ENCODE measurements around the gene EGFL8.
"Not testable (repeated sequence)": the region's sequence is repeated elsewhere in the genome, so short reads cannot be mapped to it uniquely, and the experiment has no call there.

The EGFL8 gene

GRCh38 chr6:32185681-32186131 is 21.3 kb downstream of the EGFL8 start:
- DNase-seq, result peak; percentile 86

GRCh38 chr6:32186151-32186840 is 21.9 kb downstream of the EGFL8 start:
- not testable (repeated sequence) for DNase-seq

GRCh38 chr6:32187009-32187709 is 22.8 kb downstream of the EGFL8 start:
- DNase-seq, result no peak

GRCh38 chr6:32187725-32188380 is 23.5 kb downstream of the EGFL8 start:
- not testable (repeated sequence) for DNase-seq

GRCh38 chr6:32188381-32189068 is 24.1 kb downstream of the EGFL8 start:
- DNase-seq, result no peak

DNA sequence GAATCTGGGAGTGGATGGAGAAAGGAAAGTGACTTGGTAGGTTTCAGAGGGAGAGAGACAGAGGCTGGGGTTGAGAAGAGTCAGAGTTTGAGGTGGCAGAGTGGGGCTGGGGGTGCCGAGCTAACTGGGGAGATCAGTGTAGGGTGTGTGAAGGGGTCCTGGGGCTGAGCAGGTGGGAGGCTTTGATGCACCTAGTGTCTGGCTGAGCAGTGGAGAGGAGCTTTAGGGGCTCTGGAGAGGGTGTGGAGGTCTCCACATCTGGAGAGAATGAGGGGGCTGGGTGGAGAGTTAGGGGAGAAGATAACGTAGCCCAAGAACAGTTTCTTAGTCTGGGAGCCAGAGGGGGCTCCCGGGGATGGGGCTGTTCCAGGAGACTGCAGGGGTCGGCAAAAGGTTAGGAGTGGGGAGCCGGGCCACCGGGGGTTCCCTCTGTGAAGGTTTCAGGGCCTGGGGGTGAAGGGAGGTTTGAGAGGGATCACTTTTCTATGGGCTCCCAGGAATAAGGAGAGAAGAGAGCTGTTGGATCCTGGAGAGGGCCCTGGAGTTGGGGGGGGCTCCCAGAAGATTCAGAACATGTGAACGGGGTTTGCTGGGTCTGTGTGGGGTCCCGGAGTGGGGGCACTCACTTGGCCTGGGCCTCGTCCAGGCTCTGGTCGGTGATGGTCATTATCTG is 24.8 kb downstream of the EGFL8 start:
- DNase-seq, result no peak

GRCh38 chr6:32189742-32190053 is 25.3 kb downstream of the EGFL8 start:
- DNase-seq, result no peak

DNA sequence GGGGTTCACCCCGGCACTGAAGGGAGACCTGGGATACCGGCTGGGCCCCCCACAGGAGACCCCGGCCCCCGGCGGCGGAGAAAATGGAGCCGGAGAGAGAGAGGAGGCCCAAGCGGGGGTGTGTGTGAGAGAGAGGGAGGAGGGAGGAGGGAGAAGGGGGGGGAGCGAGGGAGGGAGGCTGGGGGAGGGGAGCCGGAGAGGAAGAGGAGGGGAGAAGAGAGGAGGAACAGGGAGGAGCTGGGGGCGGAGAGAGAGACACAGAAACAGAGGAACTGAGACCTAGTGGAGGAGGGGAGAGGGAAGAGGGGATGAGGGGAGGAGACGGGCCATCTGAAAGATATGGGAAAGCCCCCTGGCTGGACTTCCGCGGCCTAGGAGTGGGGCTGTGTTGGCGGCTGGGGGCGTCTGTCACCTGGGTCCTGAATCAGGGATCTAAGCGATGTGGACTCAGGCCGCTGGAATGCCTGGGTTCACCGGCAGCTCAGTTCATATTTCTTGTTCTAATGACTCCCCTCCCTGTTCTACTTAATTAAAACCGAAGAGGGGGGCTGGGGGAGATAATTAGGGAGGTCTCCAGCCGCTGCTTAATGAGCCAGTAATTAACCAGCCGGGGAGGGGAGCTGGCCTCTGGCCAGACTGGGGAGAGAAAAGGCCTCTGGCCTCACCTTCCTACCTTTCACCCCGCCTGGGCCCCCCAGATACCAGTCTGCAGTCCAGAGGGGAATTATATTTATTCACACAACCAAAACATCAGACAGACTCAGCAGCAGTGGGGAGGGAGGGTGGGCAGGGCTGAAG is 25.9 kb downstream of the EGFL8 start, which contains the start of gene PBX2:
PBX2 (minus strand) TSS at position 149 of the 798 bp plus-strand sequence. CDS start 287 bp downstream, outside the sequence.
- peak; percentile 82 for DNase-seq

DNA sequence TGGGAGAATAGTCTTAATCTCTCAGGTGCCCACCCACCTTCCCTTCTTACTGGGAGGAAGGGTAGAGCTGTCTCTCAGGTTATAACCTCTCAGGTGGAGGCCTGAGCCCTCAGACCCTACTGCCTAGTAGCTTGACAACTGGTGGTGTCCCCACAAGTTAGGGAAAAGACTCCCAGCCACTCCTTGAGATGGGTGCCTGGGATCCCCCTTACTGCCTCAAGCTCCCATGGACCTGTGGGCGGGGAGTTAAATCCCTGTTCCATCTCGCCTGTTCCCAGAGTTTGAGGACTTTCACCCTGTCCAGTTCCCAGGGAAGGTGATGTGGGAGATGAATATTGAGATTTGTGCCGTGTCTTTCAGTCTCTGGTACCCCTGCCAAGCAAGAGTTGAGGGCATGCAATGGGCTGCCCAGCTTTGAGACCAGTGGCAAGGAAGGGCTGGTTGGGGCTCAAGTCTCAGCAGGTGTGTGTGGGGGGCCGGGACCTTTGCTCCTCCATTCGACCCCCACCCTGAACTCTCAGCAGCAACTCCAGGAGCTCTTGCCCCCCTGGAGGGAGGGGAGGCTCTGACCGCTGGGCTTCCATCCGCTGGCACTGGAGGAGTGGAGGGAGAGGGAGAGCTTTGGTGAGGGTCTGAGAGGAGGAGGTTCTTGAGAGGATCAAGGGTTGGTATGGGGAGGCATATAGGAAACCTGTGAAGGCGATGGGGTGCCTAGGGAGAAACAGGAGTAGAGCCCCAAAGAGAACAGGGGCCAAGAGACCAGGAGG is 26.7 kb downstream of the EGFL8 start:
- DNase-seq, result no peak

- DNase-seq, result no peak
These were observed 27.6 kb downstream of the EGFL8 start for GRCh38 chr6:32191696-32192607.

- DNase-seq, result no peak
These were observed 28.2 kb downstream of the EGFL8 start, which contains the start of gene GPSM3 for GRCh38 chr6:32192608-32193039. Gene GPSM3, minus strand, starts transcription at chr6:32192643. Its CDS starts 130 bp downstream, at chr6:32192513.

DNA sequence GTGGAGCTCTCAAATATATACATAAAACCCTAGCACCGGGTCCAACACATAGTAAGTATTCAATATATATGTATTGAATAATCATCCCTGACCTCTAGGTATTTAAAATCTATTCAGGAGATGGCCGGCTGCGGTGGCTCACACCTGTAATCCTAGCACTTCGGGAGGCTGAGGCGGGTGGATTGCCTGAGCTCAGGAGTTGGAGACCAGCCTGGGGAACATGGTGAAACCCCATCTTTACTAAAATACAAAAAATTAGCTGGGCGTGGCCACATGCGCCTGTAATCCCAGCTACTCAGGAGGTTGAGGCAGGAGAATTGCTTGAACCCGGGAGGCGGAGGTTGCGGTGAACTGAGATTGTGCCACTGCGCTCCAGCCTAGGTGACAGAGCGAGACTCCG is 28.7 kb downstream of the EGFL8 start:
- DNase-seq, result not testable (repeated sequence)

DNA sequence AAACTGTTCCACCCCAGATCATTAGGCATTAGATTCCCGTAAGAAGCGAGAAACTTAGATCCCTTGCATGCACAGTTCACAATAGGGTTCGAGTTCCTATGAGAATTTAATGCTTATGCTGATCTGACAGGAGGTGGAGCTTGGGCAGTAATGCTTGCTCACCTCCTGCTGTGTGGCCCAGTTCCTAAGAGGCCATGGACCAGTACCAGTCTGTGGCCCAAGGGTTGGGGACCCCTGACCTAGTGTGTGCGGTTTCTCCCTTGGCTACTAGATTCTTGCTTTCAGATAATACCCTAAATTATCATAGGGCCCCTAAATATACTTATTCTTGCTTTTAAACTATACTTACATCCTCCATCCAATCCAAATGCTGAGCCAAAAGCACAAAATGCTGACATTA is 30.0 kb downstream of the EGFL8 start:
- no peak for DNase-seq

DNA sequence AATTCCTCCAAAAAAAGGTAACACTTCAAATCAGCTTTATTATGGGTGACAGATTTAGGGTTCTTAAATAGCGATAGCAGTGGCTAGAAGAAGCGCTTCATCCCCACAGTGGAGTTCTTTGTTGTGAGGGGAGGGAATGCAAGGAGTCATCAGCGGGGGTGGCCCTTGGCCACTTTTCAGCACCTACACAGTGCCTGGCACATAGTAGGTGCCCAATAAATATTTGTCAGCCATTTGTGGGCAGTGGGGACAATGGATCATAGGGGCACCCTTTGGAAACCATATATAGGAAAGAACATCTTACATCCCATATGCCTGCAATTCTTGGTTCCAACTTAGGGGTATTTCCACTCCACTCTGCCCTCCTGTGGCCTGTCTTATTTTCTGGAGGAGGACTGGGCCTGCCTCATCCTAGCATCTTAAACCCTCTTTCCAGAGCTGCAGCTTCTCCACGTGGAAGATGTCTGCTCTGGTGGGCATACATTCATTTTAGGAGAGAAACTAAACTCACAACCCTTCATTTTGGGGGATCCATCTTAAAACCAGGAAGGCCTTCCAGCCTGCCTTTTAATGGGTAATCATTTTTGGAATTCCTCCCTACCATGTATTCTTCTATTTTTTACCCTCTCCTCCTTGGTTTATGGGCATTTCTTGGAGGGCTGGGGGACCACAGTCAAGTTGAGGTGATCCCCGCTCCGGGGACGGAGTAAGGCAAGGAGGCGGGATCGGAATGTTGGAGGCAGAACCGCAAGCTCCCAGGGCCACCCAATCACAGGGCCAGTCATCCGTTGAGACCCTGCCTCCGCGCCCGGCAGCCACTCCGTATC is 30.6 kb downstream of the EGFL8 start:
- peak; percentile 61 for DNase-seq

DNA sequence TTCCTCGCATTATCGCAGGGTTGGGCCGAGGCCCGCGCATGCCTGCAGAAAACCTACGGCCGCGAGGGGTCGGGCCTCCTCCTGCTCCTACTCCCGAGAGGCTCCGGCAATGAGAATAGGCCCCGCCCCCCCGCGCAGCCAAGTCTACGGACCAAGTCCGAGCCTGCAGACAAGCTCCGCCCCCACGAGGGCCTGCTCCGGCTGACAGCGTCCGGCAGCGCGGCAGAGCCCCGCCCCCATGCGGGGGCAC is 31.2 kb downstream of the EGFL8 start:
- peak; percentile 100 for DNase-seq

DNA sequence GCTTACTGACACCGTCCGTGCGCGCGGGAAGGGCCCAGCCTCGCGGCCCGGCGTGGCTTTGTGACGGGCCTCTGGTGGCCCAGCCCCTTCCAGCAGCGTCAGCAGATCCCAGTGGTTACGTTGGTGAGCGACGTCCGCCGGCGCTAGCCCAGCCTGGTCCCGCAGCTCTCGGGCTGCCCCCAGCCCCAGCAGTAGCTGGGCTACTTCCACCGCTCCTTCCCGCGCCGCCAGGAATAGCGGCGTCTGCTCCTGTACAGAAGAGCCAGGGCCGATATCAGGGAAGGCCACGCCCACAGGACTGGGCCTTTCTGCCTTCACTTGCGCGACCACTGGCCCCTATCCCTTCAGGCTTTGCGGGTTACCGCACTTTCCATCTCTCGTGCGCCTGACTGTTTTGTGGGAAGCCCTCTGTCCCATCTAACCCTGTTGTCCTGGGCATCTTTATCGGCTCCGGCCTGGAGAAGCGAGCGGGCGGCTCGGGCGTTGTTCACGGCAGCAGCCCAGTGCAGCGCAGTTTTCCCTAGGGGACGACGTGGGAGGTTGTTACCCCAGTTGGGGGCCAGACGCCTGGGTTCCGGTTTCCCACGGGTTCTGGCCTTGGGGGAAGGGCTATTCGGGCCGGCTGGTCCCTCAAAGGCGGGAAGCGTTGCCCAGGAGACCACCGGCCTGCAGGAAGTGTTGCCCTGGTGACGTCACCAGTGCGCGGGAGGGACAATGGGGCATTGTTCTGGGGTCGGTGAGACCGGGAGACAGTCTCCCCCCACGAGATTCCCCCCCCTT is 31.7 kb downstream of the EGFL8 start:
- peak; percentile 52 for DNase-seq

DNA sequence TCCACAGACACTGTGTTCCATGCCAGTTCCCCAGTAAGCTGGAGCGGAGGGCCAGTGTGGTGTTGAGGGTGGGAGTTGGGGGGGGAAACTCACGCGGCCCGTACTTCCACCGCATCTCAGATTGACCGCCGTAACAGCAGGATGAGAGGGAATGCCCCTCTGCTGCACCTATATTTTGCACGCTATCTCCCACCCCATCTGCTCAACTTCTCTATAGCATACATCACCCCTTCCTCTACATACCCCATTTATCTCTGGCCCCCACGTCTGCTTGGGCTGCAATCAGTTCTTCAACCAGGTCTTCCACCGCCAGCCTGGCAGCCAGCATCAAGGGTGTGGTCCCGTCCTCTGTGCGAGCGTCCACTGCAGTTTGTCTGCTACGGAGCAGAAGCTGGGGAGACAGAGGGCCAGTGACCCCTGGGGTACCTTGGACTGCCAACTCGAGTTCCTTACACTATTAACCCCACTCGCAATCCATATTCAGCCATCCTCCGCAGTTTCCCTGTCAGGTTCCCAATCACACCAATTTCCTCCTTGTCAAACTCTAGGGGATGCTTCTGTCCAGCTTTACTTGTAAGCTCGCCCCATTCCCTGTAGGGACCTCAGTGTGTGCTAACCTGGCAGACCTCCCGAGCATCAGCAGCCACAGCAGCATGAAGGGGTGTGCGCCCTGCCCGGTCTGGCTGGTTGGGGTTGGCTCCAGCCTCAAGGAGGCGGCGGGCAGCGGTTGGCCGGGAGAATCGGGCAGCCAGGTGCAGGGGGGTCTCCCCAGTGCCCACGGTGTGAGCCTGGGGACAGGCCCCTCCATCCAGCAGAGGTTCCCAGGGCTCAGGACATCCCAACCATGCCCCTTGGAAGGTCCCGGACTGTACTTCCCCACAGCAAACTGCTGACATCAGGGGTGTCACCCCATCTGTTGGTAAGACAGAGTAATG is 32.6 kb downstream of the EGFL8 start:
- DNase-seq, result no peak

Data from HCEC 1CT (cell line).